Gastroesophageal sphincter (tissue), 4 donors: ENCODE measurements around the gene P2RX1. TPM values are rescaled to one million over a fixed set of nuclear protein-coding genes. Genes with fewer than 3 reads are reported as not detected.

ENCODE experiments used
- ATAC-seq: fragments of 150-250 bp; one replicate; pipeline ENCODE4 v1.9.1; 2016; ENCODE audit warnings: mild to moderate bottlenecking, moderate library complexity
- H3K27ac ChIP-seq, 4 donors: fragments of 200-600 bp; sonication (generic) in 3 of 4; 1 replicate in 3 of 4; 2 replicates in 1 of 4; pipeline ENCODE4 v1.5.1; 2016 to 2019
- H3K27me3 ChIP-seq: fragments of 200-600 bp; sonication (generic); one replicate; pipeline ENCODE4 v1.5.1; 2019
- H3K36me3 ChIP-seq, 2 donors: fragments of 200-600 bp; sonication (generic); one replicate each; pipeline ENCODE4 v1.5.1; 2019; ENCODE audit warnings: control low read depth in 1 of 2
- H3K4me1 ChIP-seq, 3 donors: fragments of 200-600 bp; sonication (generic); 1 replicate in 2 of 3; 2 replicates in 1 of 3; pipeline ENCODE4 v1.5.1; 2016 to 2019; ENCODE audit warnings: control low read depth in 2 of 3
- H3K4me3 ChIP-seq, 2 donors: fragments of 200-600 bp; sonication (generic); one replicate each; pipeline ENCODE4 v1.5.1; 2019; ENCODE audit warnings: mild to moderate bottlenecking in 1 of 2, moderate library complexity in 1 of 2
- H3K9me3 ChIP-seq, 3 donors: fragments of 200-600 bp; sonication (generic); one replicate each; pipeline ENCODE4 v1.5.1; 2017 to 2019; ENCODE audit warnings: control low read depth in 2 of 3
- EP300 ChIP-seq: sonication (generic); formaldehyde crosslinking; IDR thresholded peaks from one replicate; pipeline ENCODE4 v1.6.1; 2017; ENCODE audit warnings: antibody characterized with exemption, mild to moderate bottlenecking
- POLR2A ChIP-seq, 2 donors: fragments of 450-650 bp; IDR thresholded peaks; one replicate each; pipeline ENCODE4 v1.6.1; 2017; ENCODE audit warnings: antibody characterized with exemption in 2 of 2, mild to moderate bottlenecking in 2 of 2, moderate library complexity in 1 of 2
- POLR2AphosphoS5 ChIP-seq: sonication (generic); formaldehyde crosslinking; IDR thresholded peaks from one replicate; pipeline ENCODE4 v1.6.1; 2017; ENCODE audit warnings: antibody characterized with exemption
- WGBS, 2 donors: methylation state at CpG; one replicate each; pipeline ENCODE4 v1.1.5; 2018; ENCODE audit warnings: low coverage in 1 of 2; 5-methylcytosine and 5-hydroxymethylcytosine counted together
- total RNA-seq, 4 donors: library from RNA; depleted of rRNA; stranded (reverse); fragments of >200 nt; gene quantifications; one replicate each; pipeline ENCODE4 v1.1.0, GENCODE V29; 2016
- TF ChIP-seq, protein P1 (sequence below), 4 experiments: fragments of 200-600 bp in 2 of 4; fragments of 450-650 bp in 2 of 4; sonication (generic) in 1 of 4; IDR thresholded peaks; one replicate each; pipeline ENCODE4 v1.5.1; 2017 to 2019; ENCODE audit warnings: antibody characterized with exemption in 4 of 4, mild to moderate bottlenecking in 2 of 4, moderate library complexity in 2 of 4

The P2RX1 gene
- total RNA-seq, 4 donors from 2014 or later = 1.6 to 11.6 (median 3.2) TPM

DNA sequence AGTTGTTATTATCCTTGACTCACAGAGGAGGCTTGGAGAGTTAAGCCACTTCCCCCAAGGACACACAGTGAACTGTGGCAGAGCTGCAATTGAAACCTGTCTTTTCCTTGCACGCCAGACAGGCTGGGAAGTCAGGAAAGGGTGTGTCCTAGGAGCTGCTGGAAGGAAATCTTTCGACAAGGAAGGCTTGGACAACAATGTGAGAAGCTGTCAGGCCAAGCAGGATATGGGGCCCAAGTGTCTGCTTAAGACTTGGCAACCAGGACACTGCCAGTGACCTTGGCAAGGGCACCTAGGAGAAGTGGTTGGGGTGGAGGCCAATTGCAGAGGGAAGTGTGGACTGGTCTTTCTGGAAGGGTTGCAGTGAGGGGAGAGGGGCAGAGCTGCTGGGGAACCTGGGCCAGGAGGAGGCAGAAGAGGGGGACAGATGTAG, 21.3 kb downstream of the P2RX1 start:
- Histone ChIP-seq H3K9me3 (no peaks in the 10 kb centered on the region), H3K27me3 (no peaks in the 10 kb centered on the region), H3K27ac (peak overlapping the region in 3 of 4 donors; percentile 48 to 90 (median 82)), H3K4me1 (peaks cover 0 to 65% (median 26%) of the 10 kb centered on the region in 3 donors), H3K4me3 (no peak overlapping the region), H3K36me3 (no peaks in the 10 kb centered on the region)
- ATAC-seq = no peak
- 38 to 40% methylated on average over 1 to 2 of the region's 2 CpGs for WGBS, 2 donors
- TF ChIP-seq, protein P1, sequence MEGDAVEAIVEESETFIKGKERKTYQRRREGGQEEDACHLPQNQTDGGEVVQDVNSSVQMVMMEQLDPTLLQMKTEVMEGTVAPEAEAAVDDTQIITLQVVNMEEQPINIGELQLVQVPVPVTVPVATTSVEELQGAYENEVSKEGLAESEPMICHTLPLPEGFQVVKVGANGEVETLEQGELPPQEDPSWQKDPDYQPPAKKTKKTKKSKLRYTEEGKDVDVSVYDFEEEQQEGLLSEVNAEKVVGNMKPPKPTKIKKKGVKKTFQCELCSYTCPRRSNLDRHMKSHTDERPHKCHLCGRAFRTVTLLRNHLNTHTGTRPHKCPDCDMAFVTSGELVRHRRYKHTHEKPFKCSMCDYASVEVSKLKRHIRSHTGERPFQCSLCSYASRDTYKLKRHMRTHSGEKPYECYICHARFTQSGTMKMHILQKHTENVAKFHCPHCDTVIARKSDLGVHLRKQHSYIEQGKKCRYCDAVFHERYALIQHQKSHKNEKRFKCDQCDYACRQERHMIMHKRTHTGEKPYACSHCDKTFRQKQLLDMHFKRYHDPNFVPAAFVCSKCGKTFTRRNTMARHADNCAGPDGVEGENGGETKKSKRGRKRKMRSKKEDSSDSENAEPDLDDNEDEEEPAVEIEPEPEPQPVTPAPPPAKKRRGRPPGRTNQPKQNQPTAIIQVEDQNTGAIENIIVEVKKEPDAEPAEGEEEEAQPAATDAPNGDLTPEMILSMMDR (IDR thresholded peaks at IDR 0.05) = no peak
- TF ChIP-seq POLR2A (IDR thresholded peaks at IDR 0.05) (no peak), POLR2AphosphoS5 (no peak)

- ATAC-seq = no peak
- H3K4me1 ChIP-seq = peaks cover 0 to 72% (median 32%) of the 10 kb centered on the region in 3 donors
- no peaks in the 10 kb centered on the region for H3K27me3 ChIP-seq
- no peaks in the 10 kb centered on the region for H3K9me3 ChIP-seq
- no peaks in the 10 kb centered on the region for H3K36me3 ChIP-seq
- H3K27ac ChIP-seq = peak overlapping the region in 3 of 4 donors; percentile 82 to 91 (median 90)
- no peak for TF ChIP-seq EP300
- no peak for TF ChIP-seq POLR2AphosphoS5
- TF ChIP-seq, protein P1 (IDR thresholded peaks at IDR 0.05) = no peak
- no peak for TF ChIP-seq POLR2A (IDR thresholded peaks at IDR 0.05)
- WGBS, 2 donors = 90% methylated on average over 2 of the region's 5 CpGs; no CpG with 5 or more reads in 1 of the 2 donors
- no peak overlapping the region for H3K4me3 ChIP-seq
Observed at GRCh38 chr17:3894188-3894587, 22.1 kb downstream of the P2RX1 start.

DNA sequence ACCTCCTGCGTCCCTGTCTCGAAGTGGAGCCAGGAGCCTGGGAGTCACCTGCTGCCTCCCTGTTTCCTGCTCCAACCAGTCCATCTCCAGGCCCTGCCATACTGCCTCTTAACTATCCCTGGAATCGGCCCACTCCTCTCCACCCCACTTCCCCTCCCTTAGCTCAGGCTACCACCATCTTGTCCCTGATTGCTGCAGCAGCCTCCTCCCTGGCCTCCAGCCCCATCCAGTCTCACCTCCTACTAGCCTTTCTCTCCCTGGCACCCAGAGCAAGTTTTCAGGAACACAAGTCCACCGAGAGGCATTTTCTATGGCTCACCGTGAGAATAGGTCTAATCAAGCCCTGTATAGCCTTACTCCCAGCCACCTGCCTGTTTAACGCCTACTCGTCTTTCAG, 22.5 kb downstream of the P2RX1 start:
- H3K27ac ChIP-seq = peak overlapping the region in 3 of 4 donors; percentile 82 to 91 (median 90)
- 74 to 87% methylated on average over 3 to 7 of the region's 7 CpGs for WGBS, 2 donors
- ATAC-seq = no peak
- no peaks in the 10 kb centered on the region for H3K9me3 ChIP-seq
- H3K36me3 ChIP-seq = no peaks in the 10 kb centered on the region
- TF ChIP-seq POLR2A (IDR thresholded peaks at IDR 0.05) = no peak
- no peak for TF ChIP-seq POLR2AphosphoS5
- TF ChIP-seq, protein P1 (IDR thresholded peaks at IDR 0.05) = no peak
- TF ChIP-seq EP300 = no peak
- H3K27me3 ChIP-seq = no peaks in the 10 kb centered on the region
- peaks cover 0 to 77% (median 32%) of the 10 kb centered on the region in 3 donors for H3K4me1 ChIP-seq
- peak overlapping the region in 1 of 2 donors; percentile 78 for H3K4me3 ChIP-seq

- peak within 1 kb of the TSS; percentile 73 to 78 for H3K4me3 ChIP-seq
- 10% methylated on average over 2 of the region's 75 CpGs; no CpG with 5 or more reads in 1 of the 2 donors for WGBS, 2 donors
- no peaks in the 10 kb centered on the region for H3K9me3 ChIP-seq
- no peaks in the 10 kb centered on the region for H3K27me3 ChIP-seq
- no peaks in the 10 kb centered on the region for H3K36me3 ChIP-seq
- H3K4me1 ChIP-seq = peaks cover 0 to 82% (median 34%) of the 10 kb centered on the region in 3 donors
- TF ChIP-seq POLR2A (IDR thresholded peaks at IDR 0.05) (no peak), POLR2AphosphoS5 (no peak), EP300 (no peak)
- TF ChIP-seq, protein P1 (IDR thresholded peaks at IDR 0.05) = peak in 1 of 4 experiments; percentile 14
- H3K27ac ChIP-seq = peak within 1 kb of the TSS; percentile 25 to 91 (median 86)
- ATAC-seq = peak; percentile 86
Observed at GRCh38 chr17:3893003-3893719, 23.1 kb downstream of the P2RX1 start, which contains the start of gene CAMKK1. CAMKK1 (minus strand) TSS chr17:3893053; CDS start chr17:3885687, 7,366 bp downstream.
